ENCODE data around the gene THAP2. TPM values are rescaled to one million over a fixed set of nuclear protein-coding genes. Genes with fewer than 3 reads are reported as not detected.

Gene THAP2
- total RNA-seq, 4 donors from 2014 or later, result 2.6 to 3.2 (median 3.0) TPM

DNA sequence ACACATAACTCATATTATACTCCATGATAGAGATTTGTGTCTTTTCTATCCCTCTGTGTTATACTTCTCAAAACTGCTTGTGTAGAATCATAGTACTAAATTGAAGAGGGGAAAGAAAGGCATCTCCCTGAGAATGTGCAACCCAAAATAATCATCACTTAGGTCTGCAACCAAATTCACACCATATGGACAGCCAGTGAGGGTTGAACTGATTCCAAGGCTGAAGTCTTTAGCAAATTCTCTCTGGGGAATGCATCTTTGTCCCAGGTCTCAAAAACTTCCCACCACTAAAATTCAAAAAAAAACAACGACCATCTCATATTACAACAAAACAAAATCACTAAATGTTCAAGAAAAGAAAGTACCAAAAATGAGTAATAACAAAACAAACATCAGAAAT lies 11.4 kb upstream of the THAP2 start:
- H3K4me3 ChIP-seq (ENCODE audit: low read depth, poor library complexity, severe bottlenecking), result no peak overlapping the region
- intact Hi-C loops (cut with DNase I; ENCODE audit: low total_unique reads), result loop anchor here (10.0 kb wide), 1 partner anchor 92 kb away; no protein-coding TSS in a partner anchor
- 87 to 93% methylated on average over 1 of the region's 1 CpG for WGBS, 2 donors
- no peak for TF ChIP-seq POLR2A (IDR thresholded peaks at IDR 0.05)
- TF ChIP-seq, protein P1, sequence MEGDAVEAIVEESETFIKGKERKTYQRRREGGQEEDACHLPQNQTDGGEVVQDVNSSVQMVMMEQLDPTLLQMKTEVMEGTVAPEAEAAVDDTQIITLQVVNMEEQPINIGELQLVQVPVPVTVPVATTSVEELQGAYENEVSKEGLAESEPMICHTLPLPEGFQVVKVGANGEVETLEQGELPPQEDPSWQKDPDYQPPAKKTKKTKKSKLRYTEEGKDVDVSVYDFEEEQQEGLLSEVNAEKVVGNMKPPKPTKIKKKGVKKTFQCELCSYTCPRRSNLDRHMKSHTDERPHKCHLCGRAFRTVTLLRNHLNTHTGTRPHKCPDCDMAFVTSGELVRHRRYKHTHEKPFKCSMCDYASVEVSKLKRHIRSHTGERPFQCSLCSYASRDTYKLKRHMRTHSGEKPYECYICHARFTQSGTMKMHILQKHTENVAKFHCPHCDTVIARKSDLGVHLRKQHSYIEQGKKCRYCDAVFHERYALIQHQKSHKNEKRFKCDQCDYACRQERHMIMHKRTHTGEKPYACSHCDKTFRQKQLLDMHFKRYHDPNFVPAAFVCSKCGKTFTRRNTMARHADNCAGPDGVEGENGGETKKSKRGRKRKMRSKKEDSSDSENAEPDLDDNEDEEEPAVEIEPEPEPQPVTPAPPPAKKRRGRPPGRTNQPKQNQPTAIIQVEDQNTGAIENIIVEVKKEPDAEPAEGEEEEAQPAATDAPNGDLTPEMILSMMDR (IDR thresholded peaks at IDR 0.05), result no peak
- DNase-seq (ENCODE audit: low spot score in 2 of 2), result no peak

DNA sequence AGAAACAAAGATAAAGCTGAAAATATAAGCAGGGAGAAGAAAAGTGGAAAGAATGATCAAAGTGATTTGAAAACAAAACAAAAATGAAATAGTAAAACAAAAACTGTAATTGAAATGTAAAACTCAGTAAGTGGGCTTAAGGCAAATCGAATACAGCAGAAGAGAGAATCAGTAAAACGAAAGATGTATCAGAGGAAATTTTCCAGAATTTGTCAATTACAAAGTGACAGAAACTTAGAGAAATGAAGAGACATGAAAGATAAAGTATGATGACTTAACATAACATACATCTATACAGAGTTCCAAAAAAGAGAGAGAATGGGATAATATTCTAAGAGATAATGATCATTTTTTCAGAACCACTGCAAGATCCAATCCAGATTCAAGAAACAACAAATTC lies 11.0 kb upstream of the THAP2 start:
- no peak overlapping the region for H3K4me3 ChIP-seq (ENCODE audit: low read depth, poor library complexity, severe bottlenecking)
- intact Hi-C loops (cut with DNase I; ENCODE audit: low total_unique reads), result loop anchor here (10.0 kb wide), 1 partner anchor 92 kb away; no protein-coding TSS in a partner anchor
- no peak for DNase-seq (ENCODE audit: low spot score in 2 of 2)
- 94 to 97% methylated on average over 2 of the region's 2 CpGs for WGBS, 2 donors
- no peak for TF ChIP-seq POLR2A (IDR thresholded peaks at IDR 0.05)
- TF ChIP-seq, protein P1 (IDR thresholded peaks at IDR 0.05), result no peak

GRCh38 chr12:71654200-71654599 lies 9.9 kb upstream of the THAP2 start:
- intact Hi-C loops (cut with DNase I; ENCODE audit: low total_unique reads), result loop anchor here (10.0 kb wide), 1 partner anchor 91 kb away; no protein-coding TSS in a partner anchor
- TF ChIP-seq, protein P1 (IDR thresholded peaks at IDR 0.05), result no peak
- no peak for TF ChIP-seq POLR2A (IDR thresholded peaks at IDR 0.05)
- H3K4me3 ChIP-seq (ENCODE audit: low read depth, poor library complexity, severe bottlenecking), result no peak overlapping the region
- no peak for DNase-seq (ENCODE audit: low spot score in 2 of 2)
- WGBS, 2 donors, result 86 to 98% methylated on average over 3 of the region's 3 CpGs

DNA sequence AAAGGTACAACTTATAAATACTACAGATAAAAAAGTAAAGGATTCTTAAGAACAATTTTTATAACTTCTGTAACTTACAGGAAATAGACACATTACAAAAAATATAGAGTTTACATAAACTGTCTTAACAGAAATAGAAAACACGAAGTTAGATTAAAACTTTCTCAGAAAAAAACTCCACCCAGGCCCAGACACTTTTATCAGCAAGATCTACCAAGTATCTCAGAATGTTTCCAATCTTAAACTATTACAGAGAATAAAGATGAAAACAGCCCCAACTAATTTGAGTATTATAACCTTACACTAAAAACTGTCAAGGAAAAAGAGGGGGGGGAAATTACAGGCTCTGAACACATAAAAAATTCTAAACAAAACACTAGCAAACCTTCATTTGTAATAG lies 8.6 kb upstream of the THAP2 start:
- DNase-seq (ENCODE audit: low spot score in 2 of 2), result no peak
- H3K4me3 ChIP-seq (ENCODE audit: low read depth, poor library complexity, severe bottlenecking), result no peak overlapping the region
- intact Hi-C loops (cut with DNase I; ENCODE audit: low total_unique reads), result loop anchor here (10.0 kb wide), 1 partner anchor 89 kb away; no protein-coding TSS in a partner anchor
- WGBS, 2 donors, result 29 to 47% methylated on average over 1 of the region's 1 CpG
- TF ChIP-seq, protein P1 (IDR thresholded peaks at IDR 0.05), result no peak
- no peak for TF ChIP-seq POLR2A (IDR thresholded peaks at IDR 0.05)

- 96 to 97% methylated on average over 1 of the region's 1 CpG for WGBS, 2 donors
- no peak for TF ChIP-seq POLR2A (IDR thresholded peaks at IDR 0.05)
- TF ChIP-seq, protein P1 (IDR thresholded peaks at IDR 0.05), result no peak
- H3K4me3 ChIP-seq (ENCODE audit: low read depth, poor library complexity, severe bottlenecking), result no peak overlapping the region
- no peak for DNase-seq (ENCODE audit: low spot score in 2 of 2)
- intact Hi-C loops (cut with DNase I; ENCODE audit: low total_unique reads), result loop anchor here (10.0 kb wide), 1 partner anchor 89 kb away; no protein-coding TSS in a partner anchor
Observed at GRCh38 chr12:71655907-71656306, 8.2 kb upstream of the THAP2 start.

DNA sequence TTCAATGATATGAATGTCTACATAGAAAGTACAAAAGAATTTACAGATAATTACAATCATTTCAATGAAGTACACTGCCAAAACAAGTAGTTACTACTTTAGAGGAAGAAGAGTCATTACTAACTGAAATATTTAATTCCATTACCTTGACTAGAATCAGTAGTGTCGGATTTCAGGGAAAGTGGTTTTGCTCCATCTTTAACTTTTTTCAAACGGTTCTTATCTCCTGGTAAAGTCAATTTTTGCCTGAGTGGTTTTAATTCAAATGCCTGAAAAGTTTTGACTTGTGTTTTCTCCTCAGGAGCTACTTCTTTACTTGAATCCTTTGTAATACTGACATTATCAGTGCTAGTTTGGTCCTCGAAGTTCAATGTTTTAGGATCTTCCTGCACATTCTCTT lies 7.4 kb upstream of the THAP2 start:
- intact Hi-C loops (cut with DNase I; ENCODE audit: low total_unique reads), result loop anchor here (10.0 kb wide), 1 partner anchor 88 kb away; no protein-coding TSS in a partner anchor
- DNase-seq (ENCODE audit: low spot score in 2 of 2), result no peak
- WGBS, 2 donors, result 79 to 83% methylated on average over 3 of the region's 3 CpGs
- TF ChIP-seq POLR2A (IDR thresholded peaks at IDR 0.05), result no peak
- TF ChIP-seq, protein P1 (IDR thresholded peaks at IDR 0.05), result no peak
- no peak overlapping the region for H3K4me3 ChIP-seq (ENCODE audit: low read depth, poor library complexity, severe bottlenecking)

All from lower leg skin (tissue), 4 donors.